Caco-2 (cell line): Measurements from ENCODE around the gene MXD3. TPM values are rescaled to one million over a fixed set of nuclear protein-coding genes. Genes with fewer than 3 reads are reported as not detected.

ENCODE experiments used
- BruUV-seq: library from RNA; stranded (reverse); fragments of 400-500 nt; replicated peaks from 2 replicates; lab custom pipeline; 2021; lab: Mats Ljungman, UMichigan
- CTCF ChIA-PET: fragments of 300-600 bp; sonication (Branson Sonifier 250); formaldehyde crosslinking; loops from one replicate; lab custom pipeline; 2022; ENCODE audit warnings: antibody characterized with exemption; lab: Charles Lee
- POLR2A ChIA-PET: fragments of 300-600 bp; sonication (Branson Sonifier 250); formaldehyde crosslinking; loops from one replicate; lab custom pipeline; 2022; ENCODE audit warnings: antibody characterized with exemption; lab: Charles Lee
- DNase-seq, 2 experiments: peaks; one replicate each; pipeline versions ENCODE4 v3.0.0 to v3.0.0-alpha.2; 2020 to 2022
- H3K27me3 ChIP-seq: replicated peaks from 2 replicates; pipeline ENCODE4 v1.6.0; 2011; ENCODE audit warnings: low read length; ENCODE audit not compliant: control insufficient read depth, insufficient read depth
- H3K36me3 ChIP-seq: 2 replicates; pipeline ENCODE4 v1.5.1; 2011; ENCODE audit warnings: low read length; ENCODE audit not compliant: control insufficient read depth, insufficient read depth
- H3K4me1 ChIP-seq: fragments of 250-450 bp; sonication (Bioruptor Pico); 2 replicates; pipeline ENCODE4 v1.5.1; 2020; ENCODE audit warnings: mild to moderate bottlenecking
- H3K4me3 ChIP-seq: 2 replicates; pipeline ENCODE4 v1.5.1; 2011; ENCODE audit warnings: low read depth, mild to moderate bottlenecking, control low read depth, low read length
- H3K9me3 ChIP-seq: fragments of 250-450 bp; sonication (Bioruptor Pico); 2 replicates; pipeline ENCODE4 v1.5.1; 2020; ENCODE audit warnings: mild to moderate bottlenecking, moderate library complexity
- H3K27ac Mint-ChIP-seq: one replicate; pipeline ENCODE4 v1.8.0; 2022; ENCODE audit warnings: mixed read lengths; ENCODE audit not compliant: unreplicated experiment
- H3K27me3 Mint-ChIP-seq: one replicate; pipeline ENCODE4 v1.8.0; 2022; ENCODE audit warnings: mixed read lengths; ENCODE audit not compliant: insufficient read depth, unreplicated experiment
- H3K36me3 Mint-ChIP-seq: one replicate; pipeline ENCODE4 v1.8.0; 2022; ENCODE audit warnings: mild to moderate bottlenecking, mixed read lengths; ENCODE audit not compliant: insufficient read depth, unreplicated experiment
- H3K4me1 Mint-ChIP-seq: one replicate; pipeline ENCODE4 v1.8.0; 2022; ENCODE audit warnings: low read depth, mixed read lengths; ENCODE audit not compliant: unreplicated experiment
- H3K4me3 Mint-ChIP-seq: one replicate; pipeline ENCODE4 v1.8.0; 2022; ENCODE audit warnings: mild to moderate bottlenecking, moderate library complexity, mixed read lengths; ENCODE audit not compliant: unreplicated experiment
- H3K9me3 Mint-ChIP-seq: one replicate; pipeline ENCODE4 v1.8.0; 2022; ENCODE audit warnings: mixed read lengths; ENCODE audit not compliant: unreplicated experiment
- intact Hi-C: fragments of 100-400 bp; cut with micrococcal nuclease; formaldehyde crosslinking; loops from one replicate; pipeline ENCODE4 v1.10.0; 2022; ENCODE audit not compliant: unreplicated experiment
- total RNA-seq: library from RNA; stranded (reverse); gene quantifications from 2 replicates; pipeline ENCODE4 v1.2.3, GENCODE V29; 2022
- TF ChIP-seq, protein P1 (sequence below), 2 experiments: fragments of 200-600 bp in 1 of 2; IDR thresholded peaks; 1 replicate in 1 of 2; 2 replicates in 1 of 2; pipeline versions ENCODE4 v1.5.1 to v1.8.0; 2011 to 2022; ENCODE audit warnings: antibody characterized with exemption in 1 of 2, control low read depth in 1 of 2, inconsistent platforms in 1 of 2, low read depth in 1 of 2, low read length in 1 of 2, mild to moderate bottlenecking in 1 of 2, moderate library complexity in 1 of 2; ENCODE audit not compliant: insufficient read depth in 1 of 2, severe bottlenecking in 1 of 2, unreplicated experiment in 1 of 2

The MXD3 gene
- total RNA-seq, 1 experiment from 2014 or later, result 19.8 TPM

- BruUV-seq, result no TSS peak
- POLR2A ChIA-PET, result interaction anchor here (0.6 kb wide), 1 partner anchor 16 kb away, joined by 8 read pairs; no protein-coding TSS in a partner anchor
- CTCF ChIA-PET, result interaction anchor here (0.6 to 2.2 kb wide), 3 partner anchors 10 to 273 kb away, joined by 4 to 11 read pairs (median 7); no protein-coding TSS in a partner anchor
- intact Hi-C loops, result no loop called here
- TF ChIP-seq, protein P1, sequence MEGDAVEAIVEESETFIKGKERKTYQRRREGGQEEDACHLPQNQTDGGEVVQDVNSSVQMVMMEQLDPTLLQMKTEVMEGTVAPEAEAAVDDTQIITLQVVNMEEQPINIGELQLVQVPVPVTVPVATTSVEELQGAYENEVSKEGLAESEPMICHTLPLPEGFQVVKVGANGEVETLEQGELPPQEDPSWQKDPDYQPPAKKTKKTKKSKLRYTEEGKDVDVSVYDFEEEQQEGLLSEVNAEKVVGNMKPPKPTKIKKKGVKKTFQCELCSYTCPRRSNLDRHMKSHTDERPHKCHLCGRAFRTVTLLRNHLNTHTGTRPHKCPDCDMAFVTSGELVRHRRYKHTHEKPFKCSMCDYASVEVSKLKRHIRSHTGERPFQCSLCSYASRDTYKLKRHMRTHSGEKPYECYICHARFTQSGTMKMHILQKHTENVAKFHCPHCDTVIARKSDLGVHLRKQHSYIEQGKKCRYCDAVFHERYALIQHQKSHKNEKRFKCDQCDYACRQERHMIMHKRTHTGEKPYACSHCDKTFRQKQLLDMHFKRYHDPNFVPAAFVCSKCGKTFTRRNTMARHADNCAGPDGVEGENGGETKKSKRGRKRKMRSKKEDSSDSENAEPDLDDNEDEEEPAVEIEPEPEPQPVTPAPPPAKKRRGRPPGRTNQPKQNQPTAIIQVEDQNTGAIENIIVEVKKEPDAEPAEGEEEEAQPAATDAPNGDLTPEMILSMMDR (IDR thresholded peaks at IDR 0.05; ENCODE audit: insufficient read depth in 1 of 2, low read depth in 1 of 2, low read length in 1 of 2, severe bottlenecking in 1 of 2, unreplicated experiment in 1 of 2), result no peak
- Mint-ChIP-seq H3K27me3 (no peaks in the 10 kb centered on the region), H3K4me1 (peaks cover 21% of the 10 kb centered on the region), H3K4me3 (no peak overlapping the region), H3K36me3 (peaks cover 70% of the 10 kb centered on the region), H3K9me3 (no peaks in the 10 kb centered on the region), H3K27ac (peak overlapping the region; percentile 32)
- Histone ChIP-seq H3K27me3 (no peaks in the 10 kb centered on the region), H3K4me1 (peaks cover 29% of the 10 kb centered on the region), H3K36me3 (peaks cover 5% of the 10 kb centered on the region), H3K4me3 (no peak overlapping the region), H3K9me3 (no peaks in the 10 kb centered on the region)
- DNase-seq, result no peak
Measured at GRCh38 chr5:177300236-177300880, 11.3 kb downstream of the MXD3 start.

- POLR2A ChIA-PET, result interaction anchor here (0.6 kb wide), 1 partner anchor 16 kb away, joined by 8 read pairs; no protein-coding TSS in a partner anchor
- no peaks in the 10 kb centered on the region for H3K9me3 Mint-ChIP-seq
- peaks cover 21% of the 10 kb centered on the region for H3K4me1 Mint-ChIP-seq
- H3K27ac Mint-ChIP-seq, result peak overlapping the region; percentile 32
- no peak overlapping the region for H3K4me3 Mint-ChIP-seq
- DNase-seq, result no peak
- H3K36me3 Mint-ChIP-seq, result peaks cover 66% of the 10 kb centered on the region
- CTCF ChIA-PET, result interaction anchor here (0.6 kb wide), 2 partner anchors 38 to 273 kb away, joined by 4 to 7 read pairs; no protein-coding TSS in a partner anchor
- Histone ChIP-seq H3K4me3 (no peak overlapping the region), H3K4me1 (peaks cover 26% of the 10 kb centered on the region), H3K36me3 (peaks cover 8% of the 10 kb centered on the region), H3K9me3 (no peaks in the 10 kb centered on the region), H3K27me3 (no peaks in the 10 kb centered on the region)
- intact Hi-C loops, result no loop called here
- H3K27me3 Mint-ChIP-seq, result no peaks in the 10 kb centered on the region
- TF ChIP-seq, protein P1 (IDR thresholded peaks at IDR 0.05; ENCODE audit: insufficient read depth in 1 of 2, low read depth in 1 of 2, low read length in 1 of 2, severe bottlenecking in 1 of 2, unreplicated experiment in 1 of 2), result no peak
- no TSS peak for BruUV-seq
Measured at GRCh38 chr5:177299697-177300096, 12.0 kb downstream of the MXD3 start.

DNA sequence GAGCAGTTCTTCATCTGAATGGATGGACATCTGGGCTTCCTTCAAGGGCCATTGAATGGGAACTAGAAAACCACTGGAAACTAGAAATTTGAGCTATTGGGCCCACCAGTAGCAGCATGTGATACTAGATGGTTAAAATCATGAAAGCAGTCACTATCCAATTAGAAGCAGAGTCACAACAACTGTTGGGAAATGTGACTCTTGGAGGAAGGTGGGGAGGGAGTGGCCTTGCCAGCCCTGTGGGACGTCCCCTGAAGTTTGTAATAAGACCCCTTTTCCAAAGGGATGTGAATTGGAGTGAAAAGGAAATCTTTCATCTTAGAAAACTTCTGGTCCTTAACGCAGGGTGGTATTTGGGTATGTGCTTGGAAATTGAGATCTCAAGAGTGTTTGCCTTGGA lies 13.8 kb downstream of the MXD3 start:
- H3K4me1 Mint-ChIP-seq, result peaks cover 21% of the 10 kb centered on the region
- H3K36me3 Mint-ChIP-seq, result peaks cover 57% of the 10 kb centered on the region

More for the DNA sequence above, 13.8 kb downstream of the MXD3 start:
- Histone ChIP-seq H3K9me3 (no peaks in the 10 kb centered on the region), H3K36me3 (peaks cover 12% of the 10 kb centered on the region), H3K4me1 (peaks cover 23% of the 10 kb centered on the region), H3K27me3 (no peaks in the 10 kb centered on the region), H3K4me3 (no peak overlapping the region)
- TF ChIP-seq, protein P1 (IDR thresholded peaks at IDR 0.05; ENCODE audit: insufficient read depth in 1 of 2, low read depth in 1 of 2, low read length in 1 of 2, severe bottlenecking in 1 of 2, unreplicated experiment in 1 of 2), result no peak
- CTCF ChIA-PET, result interaction anchor here (0.8 kb wide), 1 partner anchor 12 kb away, joined by 4 read pairs; no protein-coding TSS in a partner anchor
- intact Hi-C loops, result no loop called here
- BruUV-seq, result no TSS peak
- DNase-seq, result no peak
- no peak overlapping the region for H3K4me3 Mint-ChIP-seq
- POLR2A ChIA-PET, result no interaction called here
- no peak overlapping the region for H3K27ac Mint-ChIP-seq
- H3K9me3 Mint-ChIP-seq, result no peaks in the 10 kb centered on the region
- H3K27me3 Mint-ChIP-seq, result no peaks in the 10 kb centered on the region
